HG02623 (cell line): ENCODE results near the gene SETDB2.
"Not testable (repeated sequence)": the region's sequence is repeated elsewhere in the genome, so short reads cannot be mapped to it uniquely, and the experiment has no call there.

ENCODE experiments used
- ATAC-seq: cut with Tn5 transposase; IDR thresholded peaks from one replicate; pipeline ENCODE4 v1.9.1; 2021; ENCODE audit warnings: moderate library complexity; ENCODE audit not compliant: unreplicated experiment

SETDB2 gene

DNA sequence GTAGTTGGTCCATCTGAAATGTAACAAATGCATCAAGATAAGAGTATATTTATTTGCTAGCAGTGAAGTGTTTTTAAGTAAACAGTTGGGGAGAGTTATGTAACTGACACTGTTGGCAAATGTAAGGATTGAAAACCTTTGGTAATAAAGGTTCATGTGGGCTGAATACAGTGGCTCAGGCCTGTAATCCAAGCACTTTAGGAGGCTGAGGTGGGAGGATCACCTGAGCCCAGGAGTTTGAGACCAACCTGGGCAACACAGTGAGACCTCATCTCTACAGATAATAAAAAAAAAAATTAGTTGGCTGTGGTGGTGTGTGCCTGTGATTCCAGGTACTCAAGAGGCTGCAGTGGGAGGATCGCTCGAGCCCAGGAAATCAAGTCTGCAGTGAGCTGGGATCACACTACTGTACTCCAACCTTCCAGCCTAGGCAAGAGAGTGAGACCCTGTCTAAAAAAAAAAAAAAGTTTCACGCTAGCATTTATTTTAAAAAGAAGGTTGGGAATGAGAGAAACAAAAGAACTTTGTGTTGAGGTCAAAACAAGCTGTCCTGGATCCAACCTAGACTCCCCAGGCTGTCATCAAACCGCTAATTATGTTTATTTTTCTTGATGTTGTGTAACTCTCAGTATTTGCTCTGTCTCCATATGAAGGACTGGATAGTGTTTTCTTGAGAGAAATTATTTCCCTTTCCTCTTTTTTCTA, 20.7 kb downstream of the SETDB2 start:
- no peak for ATAC-seq

DNA sequence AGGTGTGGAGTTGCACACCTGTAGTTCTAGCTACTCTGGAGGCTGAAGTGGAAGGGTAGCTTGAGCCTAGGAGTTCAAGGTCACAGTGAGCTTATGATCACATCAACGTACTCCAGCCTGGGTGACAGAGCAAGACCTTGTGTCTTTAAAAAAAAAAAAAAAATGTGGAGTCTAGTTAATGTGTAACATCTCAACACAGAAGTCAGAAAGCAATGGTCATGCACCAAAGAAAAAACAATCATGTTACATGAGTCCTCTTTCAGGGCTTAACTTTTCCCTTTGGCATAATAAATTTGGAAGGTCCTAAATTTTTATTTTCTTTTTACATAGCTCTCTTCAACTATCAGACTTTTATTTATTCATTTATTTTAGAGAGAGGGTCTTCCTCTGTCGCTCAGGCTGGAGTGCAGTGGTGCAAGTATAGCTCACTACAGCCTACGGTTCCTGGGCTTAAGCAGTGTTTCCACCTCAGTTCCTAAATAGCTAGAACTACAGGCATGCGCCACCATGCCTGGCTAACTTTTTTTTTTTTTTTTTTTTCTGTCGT, 22.3 kb downstream of the SETDB2 start:
- ATAC-seq: no peak

DNA sequence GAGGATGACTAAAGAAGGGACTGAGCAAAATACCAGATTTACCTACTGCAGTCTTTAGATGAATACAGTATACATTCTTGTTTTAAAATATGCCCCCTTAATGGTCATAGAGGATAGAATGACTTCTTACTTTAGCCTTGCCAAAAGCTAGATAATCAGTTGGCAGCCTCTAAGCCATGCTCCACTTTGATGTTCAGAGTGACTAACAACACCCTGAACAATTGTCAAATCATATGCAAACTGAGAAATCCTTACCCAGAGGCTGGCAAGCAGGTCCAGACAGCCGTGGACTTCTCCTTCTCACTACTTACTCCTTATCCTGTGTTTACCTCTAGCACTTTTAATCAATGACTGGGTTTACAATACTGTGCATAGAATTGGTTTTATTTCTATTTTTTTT, 28.1 kb downstream of the SETDB2 start:
- no peak for ATAC-seq

DNA sequence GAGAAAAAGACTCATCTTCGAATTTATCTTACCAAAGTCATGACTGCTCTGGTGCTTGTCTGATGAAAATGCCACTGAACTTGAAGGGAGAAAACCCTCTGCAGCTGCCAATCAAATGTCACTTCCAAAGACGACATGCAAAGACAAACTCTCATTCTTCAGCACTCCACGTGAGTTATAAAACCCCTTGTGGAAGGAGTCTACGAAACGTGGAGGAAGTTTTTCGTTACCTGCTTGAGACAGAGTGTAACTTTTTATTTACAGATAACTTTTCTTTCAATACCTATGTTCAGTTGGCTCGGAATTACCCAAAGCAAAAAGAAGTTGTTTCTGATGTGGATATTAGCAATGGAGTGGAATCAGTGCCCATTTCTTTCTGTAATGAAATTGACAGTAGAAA, 32.5 kb downstream of the SETDB2 start:
- ATAC-seq: no peak

DNA sequence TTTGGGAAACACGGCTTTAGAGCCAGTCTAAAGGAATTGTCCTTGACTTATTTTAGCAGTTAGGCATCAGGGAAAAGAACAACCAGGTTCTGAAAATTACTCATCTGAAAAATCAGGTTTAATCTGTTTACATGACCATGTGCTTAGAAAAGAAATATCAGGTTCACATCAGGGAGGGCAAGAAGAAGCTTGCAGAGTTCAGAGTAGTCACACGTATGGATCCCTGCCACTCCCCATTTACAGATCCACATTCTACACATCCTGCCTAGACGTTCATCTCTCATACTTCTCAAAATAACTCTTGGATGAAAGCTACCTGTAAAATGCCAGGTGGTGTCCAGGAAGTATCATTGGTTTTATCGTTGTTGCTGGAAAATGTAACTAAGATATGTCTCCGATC, 37.7 kb downstream of the SETDB2 start:
- ATAC-seq: no peak

DNA sequence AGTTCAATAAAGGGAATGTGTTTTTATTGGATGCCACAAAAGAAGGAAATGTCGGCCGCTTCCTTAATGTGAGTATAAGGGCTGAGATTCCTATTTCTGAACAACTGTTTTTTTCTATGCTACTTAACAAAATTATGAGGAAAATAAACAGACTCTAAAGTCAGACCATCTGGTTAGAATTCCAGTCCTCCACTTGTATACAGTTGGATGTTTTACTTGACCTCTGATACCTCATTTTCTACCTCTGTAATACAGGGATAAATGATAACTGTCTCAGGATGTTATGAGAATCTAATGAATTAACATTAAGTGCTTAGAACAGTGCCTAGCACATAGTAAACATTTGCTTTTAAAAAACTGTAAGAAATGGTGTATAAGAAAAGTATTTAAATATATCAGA, 44.5 kb downstream of the SETDB2 start:
- no peak for ATAC-seq

DNA sequence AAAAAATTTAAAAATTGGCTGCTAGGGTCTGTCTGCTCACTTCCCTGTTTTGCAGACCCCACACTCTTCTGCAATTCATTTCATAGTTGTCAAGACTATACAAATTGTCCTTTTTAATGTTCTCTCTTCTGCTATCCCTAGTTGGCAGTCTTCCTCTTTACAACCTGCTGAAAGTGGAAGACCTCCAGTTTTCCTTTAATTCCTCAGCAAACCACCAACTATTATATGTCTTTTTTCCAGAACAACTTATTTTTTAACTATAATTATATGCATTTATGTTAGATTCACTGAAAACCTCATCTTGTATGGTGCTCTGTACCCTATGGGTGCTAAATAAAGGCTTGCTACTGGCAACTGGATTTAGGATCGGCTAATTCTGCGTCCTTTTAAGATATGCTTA, 50.6 kb downstream of the SETDB2 start:
- ATAC-seq: no peak

DNA sequence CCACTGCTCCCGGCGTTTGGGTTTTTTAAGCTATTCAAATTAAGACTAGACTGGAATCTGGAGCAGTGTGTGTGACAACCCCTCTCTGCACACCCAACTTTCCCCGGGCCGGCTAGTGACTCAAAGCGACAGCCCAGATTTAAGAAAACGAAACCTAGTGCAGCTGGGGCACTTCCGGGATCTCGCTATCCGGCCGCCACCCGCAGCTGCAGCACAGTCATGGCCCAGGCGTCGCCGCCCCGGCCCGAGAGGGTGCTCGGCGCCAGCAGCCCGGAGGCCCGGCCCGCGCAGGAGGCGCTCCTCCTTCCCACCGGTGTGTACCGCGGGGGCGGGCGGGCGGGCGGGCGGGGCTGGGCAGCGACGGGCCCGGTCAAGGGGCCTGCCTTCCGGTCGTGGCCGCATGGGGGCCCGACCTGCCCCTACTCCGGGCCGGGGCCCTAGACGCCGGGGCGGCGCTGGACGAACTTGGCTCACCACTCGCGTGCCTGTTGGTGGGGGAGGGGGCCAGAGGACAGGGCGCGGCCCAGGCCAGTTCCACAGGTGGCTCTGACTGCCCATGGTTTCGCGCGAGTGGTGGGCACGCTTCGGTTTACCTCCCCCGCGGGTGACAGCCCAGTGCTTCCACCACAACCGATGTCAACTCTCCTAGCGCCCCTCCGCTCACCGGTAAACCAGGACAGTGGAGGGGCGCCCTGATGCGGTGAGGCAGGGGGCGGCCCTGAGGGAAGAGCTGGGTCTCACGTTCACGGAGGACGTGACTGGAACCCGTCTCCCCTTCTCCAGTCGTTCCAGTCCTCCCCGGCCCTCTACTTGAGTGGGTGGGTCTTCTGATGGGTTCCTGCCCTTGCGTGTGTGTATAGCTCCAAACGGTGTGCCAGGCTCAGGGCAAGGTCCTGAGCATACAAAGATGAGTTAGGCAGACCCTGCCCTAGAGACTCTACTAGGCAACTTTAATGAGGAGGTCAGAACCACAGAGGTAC, 52.0 kb downstream of the SETDB2 start, which contains the start of gene PHF11:
Gene PHF11, plus strand, starts transcription at position 171 of the 980 bp plus-strand sequence. Its CDS starts 49 bp downstream, at position 220.
- ATAC-seq: peak; percentile 76

DNA sequence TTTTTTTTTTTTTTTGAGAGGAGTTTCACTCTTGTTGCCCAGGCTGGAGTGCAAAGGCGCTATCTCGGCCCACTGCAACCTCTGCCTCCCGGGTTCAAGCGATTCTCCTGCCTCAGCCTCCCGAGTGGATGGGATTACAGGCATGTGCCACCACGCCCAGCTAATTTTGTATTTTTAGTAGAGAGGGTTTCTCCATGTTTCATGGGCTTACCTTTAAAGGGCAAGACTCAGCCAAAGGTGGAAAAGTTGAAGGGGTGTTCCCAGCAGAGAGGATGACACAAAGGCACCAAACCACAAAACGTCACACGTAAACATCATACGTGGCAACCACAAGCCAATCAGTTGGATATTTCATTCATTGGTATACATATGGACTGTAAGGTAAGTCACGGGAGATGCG, 52.8 kb downstream of the SETDB2 start:
- ATAC-seq: not testable (repeated sequence)

DNA sequence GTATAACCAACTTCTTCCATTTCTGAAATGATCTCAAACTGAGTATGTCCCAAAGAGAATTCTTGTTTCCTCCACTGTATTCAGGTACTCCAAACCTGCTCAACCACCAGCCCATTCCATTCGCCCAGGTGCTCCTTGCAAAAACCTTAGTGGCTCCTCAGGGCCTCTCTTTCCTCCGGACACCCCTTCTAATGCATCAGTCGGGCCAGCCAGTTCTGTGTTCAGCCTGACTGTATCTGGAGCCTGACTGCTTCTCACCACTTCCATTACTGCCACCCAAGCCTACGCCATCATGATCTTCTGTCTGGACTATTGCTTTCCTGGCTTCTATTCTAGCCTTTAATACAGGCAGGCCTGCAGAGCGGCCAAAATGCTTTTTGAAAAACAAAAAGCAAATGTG, 53.2 kb downstream of the SETDB2 start:
- no peak for ATAC-seq

DNA sequence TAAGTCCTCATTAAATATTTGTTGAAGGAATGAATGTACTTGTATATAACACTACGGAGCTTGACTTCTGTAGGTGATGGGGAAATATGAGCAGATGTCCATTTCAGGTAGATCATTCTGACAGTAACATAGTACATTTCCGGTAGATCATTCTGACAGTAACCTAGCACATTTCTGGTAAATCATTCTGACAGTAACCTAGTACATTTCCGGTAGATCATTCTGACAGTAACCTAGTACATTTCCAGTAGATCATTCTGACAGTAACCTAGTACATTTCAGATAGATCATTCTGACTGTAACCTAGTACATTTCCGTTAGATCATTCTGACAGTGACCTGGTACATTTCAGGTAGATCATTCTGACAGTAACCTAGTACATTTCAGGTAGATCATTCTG, 54.1 kb downstream of the SETDB2 start:
- ATAC-seq: no peak

DNA sequence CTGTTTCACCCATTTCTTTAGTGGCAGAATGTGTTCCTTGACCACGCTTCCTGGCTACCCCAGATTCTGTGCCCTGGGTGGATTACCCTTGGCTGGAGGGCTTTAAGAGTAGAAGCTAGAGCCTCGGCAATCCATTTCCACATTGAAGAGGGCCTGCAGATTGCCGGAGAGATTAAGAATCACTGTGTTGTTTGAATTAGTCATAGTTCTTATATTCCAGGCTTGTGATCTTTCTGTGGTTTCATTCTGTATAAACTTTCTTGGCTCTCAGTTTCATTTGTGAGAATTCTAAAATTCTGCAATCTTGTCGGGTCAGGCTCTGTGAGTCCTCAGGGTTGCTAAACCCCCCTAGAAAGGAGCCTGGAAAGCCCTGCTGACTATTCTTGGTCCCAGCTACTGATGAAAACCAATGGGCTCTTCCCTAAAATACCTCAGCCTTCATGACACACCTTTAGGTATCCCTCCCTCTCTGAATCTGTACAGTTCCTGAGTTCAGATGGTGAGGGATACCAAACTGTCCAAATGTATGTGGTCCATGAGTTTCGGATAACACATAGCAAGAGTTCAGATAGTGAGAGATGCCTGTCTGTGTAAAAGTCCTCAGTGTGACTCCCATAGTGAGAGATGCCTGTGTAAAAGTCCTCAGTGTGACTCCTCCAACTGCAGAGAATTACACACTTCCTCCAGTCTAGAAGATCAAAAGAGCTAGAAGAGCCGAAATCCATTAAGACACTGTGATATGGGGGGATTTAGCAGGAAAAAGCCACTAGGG, 56.0 kb downstream of the SETDB2 start:
- no peak for ATAC-seq

DNA sequence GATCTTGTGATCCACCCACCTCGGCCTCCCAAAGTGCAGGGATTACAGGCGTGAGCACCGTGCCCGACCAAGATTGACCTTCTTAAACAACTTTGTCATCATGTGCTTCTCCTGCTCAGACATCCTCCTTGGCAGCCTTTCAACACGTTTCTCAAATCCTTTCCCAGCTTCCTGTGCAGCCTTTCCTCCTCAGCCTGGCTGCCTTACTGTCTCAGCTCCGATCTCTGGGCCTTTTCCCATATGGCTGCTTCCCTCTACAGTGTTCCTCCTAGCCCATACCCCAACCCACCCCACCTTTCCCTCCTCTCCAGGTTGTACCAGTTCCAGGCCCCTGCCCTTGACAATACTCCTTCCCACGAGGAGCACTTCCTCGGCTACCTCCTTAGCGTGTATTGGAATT, 58.9 kb downstream of the SETDB2 start:
- no peak for ATAC-seq

DNA sequence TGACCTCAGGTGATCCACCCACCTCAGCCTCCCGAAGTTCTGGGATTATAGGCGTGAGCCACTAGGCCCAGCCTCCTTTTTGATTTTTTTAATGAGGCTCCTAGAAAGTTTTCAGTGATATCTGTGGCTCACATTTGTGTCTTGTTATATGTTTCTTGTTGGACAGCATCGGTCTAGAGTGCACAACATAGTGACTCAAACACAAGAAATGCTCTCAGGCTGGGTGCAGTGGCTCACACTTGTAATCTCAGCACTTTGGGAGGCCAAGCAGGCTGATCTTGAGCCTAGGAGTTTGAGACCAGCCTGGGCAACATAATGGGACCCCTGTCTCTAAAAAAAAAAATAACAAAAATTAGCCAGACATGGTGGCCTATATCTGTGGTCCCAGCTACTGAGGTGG, 59.9 kb downstream of the SETDB2 start:
- ATAC-seq: no peak

DNA sequence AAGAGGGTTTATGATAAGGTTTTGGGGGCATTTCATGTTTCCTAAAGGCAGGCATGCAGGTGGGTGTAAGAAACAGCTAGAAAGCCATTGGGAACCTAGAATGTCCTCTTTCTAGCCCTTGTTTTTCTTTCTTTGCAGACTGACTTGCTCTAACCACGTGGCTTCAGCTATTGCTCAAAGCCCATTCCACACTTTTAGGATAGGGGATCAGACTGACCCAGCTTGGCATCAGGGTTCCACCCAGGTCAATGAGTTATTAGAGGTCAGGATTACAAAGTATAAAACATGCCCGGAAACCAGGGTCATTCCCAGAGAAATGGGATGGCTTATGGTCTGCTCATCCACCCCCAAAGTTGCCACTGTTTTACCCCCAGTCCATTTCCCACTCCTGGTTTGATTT, 68.5 kb downstream of the SETDB2 start:
- no peak for ATAC-seq

DNA sequence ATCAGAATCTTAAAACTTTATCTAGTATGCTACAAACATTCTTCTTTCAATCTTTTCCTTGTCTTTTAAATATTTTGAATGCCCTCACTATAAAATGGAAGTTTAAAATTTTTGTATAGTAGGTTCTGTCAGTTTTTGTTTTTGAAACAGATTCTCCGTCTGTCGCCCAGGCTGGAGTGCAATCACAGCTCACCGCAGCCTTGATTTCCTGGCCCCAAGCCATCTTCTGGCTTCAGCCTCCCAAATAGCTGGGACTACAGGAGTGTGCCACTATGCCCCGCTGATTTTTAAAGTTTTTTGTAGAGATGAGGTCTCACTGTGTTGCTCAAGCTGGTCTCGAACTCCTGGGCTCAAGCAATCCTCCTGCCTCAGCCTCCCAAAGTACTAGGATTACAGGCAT, 72.4 kb downstream of the SETDB2 start:
- no peak for ATAC-seq

DNA sequence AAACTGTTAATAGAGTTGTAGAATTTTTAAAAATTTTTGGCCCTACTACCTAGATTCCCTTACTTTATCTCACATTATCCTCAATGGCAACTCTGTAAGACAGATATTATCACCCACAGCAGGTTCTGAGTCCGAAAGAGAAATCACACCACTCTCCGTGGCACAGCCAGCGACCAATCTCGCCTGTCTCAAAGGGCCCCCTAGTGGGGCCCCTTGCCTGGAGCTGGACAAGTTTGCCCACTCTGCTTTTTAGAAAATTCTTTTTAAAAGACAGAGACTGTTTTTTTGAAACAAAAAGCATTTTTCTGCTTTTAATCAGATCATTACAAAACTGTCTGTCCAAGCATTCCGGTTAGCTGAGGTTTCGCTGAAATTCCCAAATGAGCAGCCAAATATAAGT, 73.4 kb downstream of the SETDB2 start:
- ATAC-seq: no peak

DNA sequence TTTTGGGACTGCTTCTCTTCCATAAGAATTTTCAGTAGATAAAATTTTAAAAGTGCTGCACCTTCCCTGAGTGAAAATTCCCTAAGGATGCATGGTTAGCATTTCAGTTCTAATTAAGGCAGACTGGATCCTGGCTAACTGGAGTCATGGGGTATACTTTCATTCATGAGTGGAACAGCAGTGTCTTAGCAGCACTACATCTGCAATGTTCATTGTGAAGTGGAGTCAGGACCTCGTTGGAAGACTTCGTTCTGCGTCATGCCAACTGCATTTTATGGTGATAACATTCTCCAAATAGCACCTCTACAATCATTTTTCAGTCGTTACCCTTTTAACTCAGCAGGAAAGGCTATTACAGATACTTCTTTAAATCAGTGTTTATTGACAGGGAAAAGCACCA, 77.2 kb downstream of the SETDB2 start:
- ATAC-seq: no peak

DNA sequence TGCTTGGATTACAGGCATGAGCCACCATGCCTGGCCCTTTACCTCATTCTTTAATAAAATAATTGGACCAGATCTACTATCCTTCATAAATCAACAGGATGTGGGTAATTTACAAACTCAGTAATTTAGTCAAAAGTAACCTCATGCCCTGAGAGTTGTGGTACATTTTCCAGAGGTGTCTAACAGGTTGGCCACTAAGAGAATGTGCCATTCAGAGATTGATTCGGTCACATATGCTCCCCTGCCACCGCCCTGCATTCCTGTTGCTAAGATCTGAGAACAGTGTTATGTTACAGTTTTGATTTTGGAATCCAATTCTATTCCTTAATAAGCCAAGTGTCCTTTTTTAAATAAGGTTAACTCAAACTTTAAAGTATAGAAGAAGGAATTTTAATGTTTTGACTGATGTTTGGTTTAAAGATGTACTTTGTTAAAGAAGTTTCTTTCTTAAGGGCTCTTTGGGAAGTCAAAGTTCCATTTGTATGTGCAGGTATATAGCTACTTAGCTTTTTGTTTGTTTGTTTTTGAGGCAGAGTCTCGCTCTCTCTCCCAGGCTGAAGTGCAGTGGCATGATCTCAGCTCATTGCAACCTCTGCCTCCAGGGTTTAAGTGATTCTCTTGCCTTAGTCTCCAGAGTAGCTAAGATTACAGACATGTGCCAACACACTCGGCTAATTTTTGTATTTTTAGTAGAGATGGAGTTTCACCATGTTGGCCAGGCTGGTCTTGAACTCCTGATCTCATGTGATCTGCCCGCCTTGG, 80.8 kb downstream of the SETDB2 start:
- no peak for ATAC-seq

DNA sequence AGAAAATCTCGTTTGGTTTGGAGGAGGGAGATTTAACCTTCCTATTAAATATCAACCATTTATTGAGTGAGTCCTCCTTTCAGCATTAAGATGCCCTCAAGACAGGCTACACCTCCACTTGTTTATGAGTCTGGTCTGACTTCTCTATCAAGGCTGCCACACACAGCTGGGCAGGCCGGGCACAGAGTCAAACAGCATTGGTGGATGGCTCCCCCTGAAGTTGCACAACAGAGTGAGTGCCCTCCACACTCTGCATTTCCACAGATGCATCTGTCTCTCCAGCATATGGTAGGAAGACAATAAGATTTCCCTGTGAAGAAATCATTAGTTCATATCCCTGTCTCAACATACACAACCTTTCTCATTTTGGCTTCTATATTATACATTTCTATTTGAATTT, 83.0 kb downstream of the SETDB2 start:
- ATAC-seq: no peak
